ENCODE data around the gene MACROD2. TPM values are rescaled to one million over a fixed set of nuclear protein-coding genes. Genes with fewer than 3 reads are reported as not detected.

The MACROD2 gene
- polyA plus RNA-seq, 1 donor from 2014 or later: 23.2 TPM

GRCh38 chr20:15327123-15327522, 1331.8 kb downstream of the MACROD2 start:
- H3K9ac ChIP-seq (ENCODE audit: low read length): no peak overlapping the region
- H3K4me2 ChIP-seq (ENCODE audit: low read length): no peak overlapping the region
- no peak overlapping the region for H2AFZ ChIP-seq (ENCODE audit: low read depth, low read length)
- H3K4me3 ChIP-seq (ENCODE audit: low read length): no peak overlapping the region
- H3K27me3 ChIP-seq (ENCODE audit: insufficient read depth, low read depth, low read length): no peaks in the 10 kb centered on the region
- peaks cover 3% of the 10 kb centered on the region for H3K9me2 ChIP-seq (ENCODE audit: insufficient read depth, low read length)
- no peaks in the 10 kb centered on the region for H3K79me2 ChIP-seq (replicated peaks; ENCODE audit: insufficient read depth, low read length)
- H3K36me3 ChIP-seq (ENCODE audit: insufficient read depth, low read length): no peaks in the 10 kb centered on the region
- H3K9me3 ChIP-seq (ENCODE audit: low read length): no peaks in the 10 kb centered on the region
- H3K27ac ChIP-seq (ENCODE audit: low read length): no peak overlapping the region
- no peaks in the 10 kb centered on the region for H3F3A ChIP-seq (ENCODE audit: insufficient read depth, low read length, poor library complexity, severe bottlenecking)
- TF ChIP-seq TAF1 (IDR thresholded peaks at IDR 0.05; ENCODE audit: low read depth): no peak
- TF ChIP-seq, protein P1, sequence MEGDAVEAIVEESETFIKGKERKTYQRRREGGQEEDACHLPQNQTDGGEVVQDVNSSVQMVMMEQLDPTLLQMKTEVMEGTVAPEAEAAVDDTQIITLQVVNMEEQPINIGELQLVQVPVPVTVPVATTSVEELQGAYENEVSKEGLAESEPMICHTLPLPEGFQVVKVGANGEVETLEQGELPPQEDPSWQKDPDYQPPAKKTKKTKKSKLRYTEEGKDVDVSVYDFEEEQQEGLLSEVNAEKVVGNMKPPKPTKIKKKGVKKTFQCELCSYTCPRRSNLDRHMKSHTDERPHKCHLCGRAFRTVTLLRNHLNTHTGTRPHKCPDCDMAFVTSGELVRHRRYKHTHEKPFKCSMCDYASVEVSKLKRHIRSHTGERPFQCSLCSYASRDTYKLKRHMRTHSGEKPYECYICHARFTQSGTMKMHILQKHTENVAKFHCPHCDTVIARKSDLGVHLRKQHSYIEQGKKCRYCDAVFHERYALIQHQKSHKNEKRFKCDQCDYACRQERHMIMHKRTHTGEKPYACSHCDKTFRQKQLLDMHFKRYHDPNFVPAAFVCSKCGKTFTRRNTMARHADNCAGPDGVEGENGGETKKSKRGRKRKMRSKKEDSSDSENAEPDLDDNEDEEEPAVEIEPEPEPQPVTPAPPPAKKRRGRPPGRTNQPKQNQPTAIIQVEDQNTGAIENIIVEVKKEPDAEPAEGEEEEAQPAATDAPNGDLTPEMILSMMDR (IDR thresholded peaks at IDR 0.05; ENCODE audit: poor library complexity, severe bottlenecking): no peak
- TF ChIP-seq MXI1 (conservative IDR thresholded peaks at IDR 0.05; ENCODE audit: poor library complexity, severe bottlenecking): no peak
- TF ChIP-seq SMC3 (conservative IDR thresholded peaks at IDR 0.05; ENCODE audit: poor library complexity): no peak
- H4K20me1 ChIP-seq (ENCODE audit: insufficient read depth): no peaks in the 10 kb centered on the region

DNA sequence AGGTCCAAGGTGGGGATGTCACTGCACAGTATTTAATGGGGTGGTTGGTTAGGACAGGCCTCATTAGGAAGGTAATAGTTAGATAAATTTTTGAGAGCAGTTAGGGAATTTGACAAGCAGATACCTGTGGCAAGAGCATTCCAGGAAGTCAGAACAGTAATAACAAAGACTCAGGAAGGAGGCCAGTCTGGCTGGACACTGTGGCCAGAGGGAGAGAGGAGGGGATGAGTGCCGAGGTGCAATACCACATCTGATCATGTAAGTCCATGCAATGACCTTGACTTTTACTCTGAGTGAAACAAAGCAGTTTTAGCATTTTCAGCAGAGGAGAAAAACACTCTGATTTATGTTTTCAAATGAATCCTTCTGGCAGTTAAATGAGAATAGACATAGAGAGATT, 1332.8 kb downstream of the MACROD2 start:
- no peak overlapping the region for H2AFZ ChIP-seq (ENCODE audit: low read depth, low read length)
- no peaks in the 10 kb centered on the region for H3K36me3 ChIP-seq (ENCODE audit: insufficient read depth, low read length)
- no peaks in the 10 kb centered on the region for H3F3A ChIP-seq (ENCODE audit: insufficient read depth, low read length, poor library complexity, severe bottlenecking)
- H3K27ac ChIP-seq (ENCODE audit: low read length): no peak overlapping the region
- H3K9me3 ChIP-seq (ENCODE audit: low read length): no peaks in the 10 kb centered on the region
- no peak overlapping the region for H3K4me3 ChIP-seq (ENCODE audit: low read length)
- peaks cover 3% of the 10 kb centered on the region for H3K9me2 ChIP-seq (ENCODE audit: insufficient read depth, low read length)
- no peaks in the 10 kb centered on the region for H3K27me3 ChIP-seq (ENCODE audit: insufficient read depth, low read depth, low read length)
- no peak overlapping the region for H3K4me2 ChIP-seq (ENCODE audit: low read length)
- no peaks in the 10 kb centered on the region for H3K79me2 ChIP-seq (replicated peaks; ENCODE audit: insufficient read depth, low read length)
- no peak overlapping the region for H3K9ac ChIP-seq (ENCODE audit: low read length)
- H4K20me1 ChIP-seq (ENCODE audit: insufficient read depth): no peaks in the 10 kb centered on the region
- TF ChIP-seq EP300 (conservative IDR thresholded peaks at IDR 0.05; ENCODE audit: poor library complexity, severe bottlenecking) (no peak), REST (IDR thresholded peaks at IDR 0.05; ENCODE audit: borderline replicate concordance) (no peak), MXI1 (conservative IDR thresholded peaks at IDR 0.05; ENCODE audit: poor library complexity, severe bottlenecking) (no peak), TAF1 (IDR thresholded peaks at IDR 0.05; ENCODE audit: low read depth) (no peak), SMC3 (conservative IDR thresholded peaks at IDR 0.05; ENCODE audit: poor library complexity) (no peak)
- TF ChIP-seq, protein P1 (IDR thresholded peaks at IDR 0.05; ENCODE audit: poor library complexity, severe bottlenecking): no peak
